Measurements from ENCODE around the gene ZNF117. TPM values are rescaled to one million over a fixed set of nuclear protein-coding genes. Genes with fewer than 3 reads are reported as not detected.
"Not testable (repeated sequence)": the region's sequence is repeated elsewhere in the genome, so short reads cannot be mapped to it uniquely, and the experiment has no call there.

ZNF117 gene
- total RNA-seq, 1 donor from 2014 or later: 3.3 TPM

GRCh38 chr7:64938540-64938939, 52.3 kb downstream of the ZNF117 start:
- Mint-ChIP-seq H3K4me3 (ENCODE audit: low read depth) (no peak overlapping the region), H3K4me1 (ENCODE audit: low read depth) (no peaks in the 10 kb centered on the region), H3K27me3 (ENCODE audit: low read depth) (no peaks in the 10 kb centered on the region), H3K9me3 (peaks cover 29% of the 10 kb centered on the region), H3K27ac (no peak overlapping the region), H3K36me3 (ENCODE audit: low read depth) (peaks cover 15% of the 10 kb centered on the region)
- intact Hi-C loops (cut with micrococcal nuclease): no loop called here
- DNase-seq (ENCODE audit: low spot score): no peak

- Mint-ChIP-seq H3K4me3 (ENCODE audit: low read depth) (no peak overlapping the region), H3K36me3 (ENCODE audit: low read depth) (peaks cover 26% of the 10 kb centered on the region), H3K4me1 (ENCODE audit: low read depth) (no peaks in the 10 kb centered on the region), H3K27ac (no peak overlapping the region), H3K9me3 (peaks cover 33% of the 10 kb centered on the region), H3K27me3 (ENCODE audit: low read depth) (no peaks in the 10 kb centered on the region)
- DNase-seq (ENCODE audit: low spot score): no peak
- intact Hi-C loops (cut with micrococcal nuclease): no loop called here
Measured at GRCh38 chr7:64934478-64934877, 56.4 kb downstream of the ZNF117 start.

- DNase-seq (ENCODE audit: low spot score); intact Hi-C loops (cut with micrococcal nuclease); H3K4me1 Mint-ChIP-seq (ENCODE audit: low read depth); H3K27ac Mint-ChIP-seq; H3K4me3 Mint-ChIP-seq (ENCODE audit: low read depth); H3K27me3 Mint-ChIP-seq (ENCODE audit: low read depth): not testable (repeated sequence)
- peaks cover 68% of the 10 kb centered on the region for H3K36me3 Mint-ChIP-seq (ENCODE audit: low read depth)
- peaks cover 62% of the 10 kb centered on the region for H3K9me3 Mint-ChIP-seq
Measured at GRCh38 chr7:64928252-64929187, 62.3 kb downstream of the ZNF117 start.

Other genes with a start within 250 kb of the ZNF117 start
- 7.9 and 8.1 TPM in 2 replicates for gene ZNF138, start 196.6 kb downstream of the ZNF117 start, total RNA-seq
- 7.2 and 7.5 TPM in 2 replicates for gene ZNF273, start 87.8 kb downstream of the ZNF117 start, total RNA-seq
- 9.7 and 9.8 TPM in 2 replicates for gene ERV3-1, start 15.7 kb upstream of the ZNF117 start, total RNA-seq